Neural cell (in vitro differentiated cells): ENCODE data around the gene SPOCK3. TPM values are rescaled to one million over a fixed set of nuclear protein-coding genes. Genes with fewer than 3 reads are reported as not detected.

Experiments used
- H2AFZ ChIP-seq: fragments of 200-600, 300-800 bp; sonication (generic), shearing (Covaris generic); 2 replicates; pipeline ENCODE4 v1.6.0; 2014; ENCODE audit warnings: low read depth, mild to moderate bottlenecking, antibody characterized with exemption, low read length, moderate library complexity
- H3F3A ChIP-seq: fragments of 200-600 bp; shearing (Covaris generic); 2 replicates; pipeline ENCODE4 v1.6.1; 2016; ENCODE audit warnings: mild to moderate bottlenecking, moderate library complexity, mixed read lengths, antibody characterized with exemption, low read length; ENCODE audit not compliant: insufficient read depth, poor library complexity, severe bottlenecking
- H3K27ac ChIP-seq: fragments of 200-600, 300-800 bp; sonication (generic), shearing (Covaris generic); 2 replicates; pipeline ENCODE4 v1.5.1; 2014; ENCODE audit warnings: mild to moderate bottlenecking, low read length, moderate library complexity
- H3K27me3 ChIP-seq: fragments of 300-800, 200-600 bp; sonication (generic), shearing (Covaris generic); 2 replicates; pipeline ENCODE4 v1.6.0; 2014; ENCODE audit warnings: mild to moderate bottlenecking, low read depth, low read length, moderate library complexity; ENCODE audit not compliant: insufficient read depth
- H3K36me3 ChIP-seq: fragments of 300-800, 200-600 bp; sonication (generic), shearing (Covaris generic); 2 replicates; pipeline ENCODE4 v1.5.1; 2014; ENCODE audit warnings: mild to moderate bottlenecking, antibody characterized with exemption, low read length, moderate library complexity; ENCODE audit not compliant: insufficient read depth
- H3K4me2 ChIP-seq: fragments of 300-800, 200-600 bp; sonication (generic), shearing (Covaris generic); 2 replicates; pipeline ENCODE4 v1.6.0; 2014; ENCODE audit warnings: mild to moderate bottlenecking, low read length
- H3K4me3 ChIP-seq: fragments of 300-800, 200-600 bp; sonication (generic), shearing (Covaris generic); 2 replicates; pipeline ENCODE4 v1.5.1; 2014; ENCODE audit warnings: mild to moderate bottlenecking, low read length, moderate library complexity
- H3K79me2 ChIP-seq: fragments of 200-600 bp; shearing (Covaris generic); replicated peaks from 2 replicates; pipeline ENCODE4 v1.6.0; 2014; ENCODE audit warnings: mild to moderate bottlenecking, low read length, moderate library complexity; ENCODE audit not compliant: insufficient read depth
- H3K9ac ChIP-seq: fragments of 300-800, 200-600 bp; sonication (generic), shearing (Covaris generic); 2 replicates; pipeline ENCODE4 v1.6.1; 2016; ENCODE audit warnings: mild to moderate bottlenecking, low read length, mixed read lengths
- H3K9me2 ChIP-seq: fragments of 200-600 bp; shearing (Covaris generic); 2 replicates; pipeline ENCODE4 v1.6.1; 2016; ENCODE audit warnings: mild to moderate bottlenecking, low read length, mixed read lengths; ENCODE audit not compliant: insufficient read depth
- H3K9me3 ChIP-seq: fragments of 200-600, 300-800 bp; sonication (generic), shearing (Covaris generic); 2 replicates; pipeline ENCODE4 v1.6.1; 2016; ENCODE audit warnings: mild to moderate bottlenecking, mixed run types, low read length, moderate library complexity, mixed read lengths
- H4K20me1 ChIP-seq: fragments of 200-600 bp; shearing (Covaris generic); 2 replicates; pipeline ENCODE4 v1.6.1; 2016; ENCODE audit warnings: mild to moderate bottlenecking, mixed run types; ENCODE audit not compliant: insufficient read depth
- CTCF ChIP-seq: fragments of 450-650 bp; IDR thresholded peaks from 2 replicates; pipeline ENCODE4 v1.5.1; 2014; ENCODE audit warnings: antibody characterized with exemption, mild to moderate bottlenecking, moderate library complexity; ENCODE audit not compliant: poor library complexity, severe bottlenecking
- EP300 ChIP-seq: fragments of 450-650 bp; conservative IDR thresholded peaks from 2 replicates; pipeline ENCODE4 v1.6.1; 2014; ENCODE audit warnings: antibody characterized with exemption, mild to moderate bottlenecking, moderate library complexity; ENCODE audit not compliant: poor library complexity, severe bottlenecking
- EZH2 ChIP-seq: fragments of 200-600, 300-800 bp; shearing (Covaris generic), sonication (generic); IDR thresholded peaks from 2 replicates; pipeline ENCODE4 v1.6.1; 2014; ENCODE audit warnings: antibody characterized with exemption, low read length, borderline replicate concordance, mild to moderate bottlenecking; ENCODE audit not compliant: insufficient read depth, poor library complexity, severe bottlenecking
- MXI1 ChIP-seq: fragments of 450-650 bp; conservative IDR thresholded peaks from 2 replicates; pipeline ENCODE4 v1.6.1; 2014; ENCODE audit warnings: antibody characterized with exemption, mild to moderate bottlenecking; ENCODE audit not compliant: poor library complexity, severe bottlenecking
- POLR2AphosphoS5 ChIP-seq: IDR thresholded peaks from 2 replicates; pipeline ENCODE4 v1.6.1; 2012
- RAD21 ChIP-seq: fragments of 450-650 bp; conservative IDR thresholded peaks from 2 replicates; pipeline ENCODE4 v1.6.1; 2014; ENCODE audit warnings: antibody characterized with exemption, mild to moderate bottlenecking, moderate library complexity
- REST ChIP-seq: IDR thresholded peaks from 2 replicates; pipeline ENCODE4 v1.6.1; 2012; ENCODE audit warnings: borderline replicate concordance
- SMC3 ChIP-seq: fragments of 450-650 bp; conservative IDR thresholded peaks from 2 replicates; pipeline ENCODE4 v1.6.1; 2014; ENCODE audit warnings: antibody characterized with exemption, mild to moderate bottlenecking, moderate library complexity; ENCODE audit not compliant: poor library complexity
- TAF1 ChIP-seq: IDR thresholded peaks from 2 replicates; pipeline ENCODE4 v1.6.1; 2012; ENCODE audit warnings: low read depth
- polyA plus RNA-seq: library from polyadenylated mRNA; depleted of rRNA; stranded (reverse); fragments of >200 nt; gene quantifications from 2 replicates; pipeline ENCODE4 v1.2.3, GENCODE V29; 2014

The SPOCK3 gene
- polyA plus RNA-seq, 1 donor from 2014 or later: 7.9 TPM

GRCh38 chr4:167117273-167117672, 117.0 kb downstream of the SPOCK3 start:
- no peaks in the 10 kb centered on the region for H3K9me3 ChIP-seq
- H3K4me2 ChIP-seq: no peak overlapping the region
- H3K9ac ChIP-seq: no peak overlapping the region
- no peaks in the 10 kb centered on the region for H3K27me3 ChIP-seq
- H3F3A ChIP-seq: no peaks in the 10 kb centered on the region
- H3K36me3 ChIP-seq: no peaks in the 10 kb centered on the region
- no peak overlapping the region for H2AFZ ChIP-seq
- TF ChIP-seq SMC3 (no peak), REST (no peak), TAF1 (no peak), CTCF (no peak), MXI1 (no peak), EP300 (no peak), EZH2 (no peak)
- no peaks in the 10 kb centered on the region for H3K79me2 ChIP-seq
- no peak overlapping the region for H3K4me3 ChIP-seq
- H3K9me2 ChIP-seq: no peaks in the 10 kb centered on the region
- no peaks in the 10 kb centered on the region for H4K20me1 ChIP-seq
- no peak overlapping the region for H3K27ac ChIP-seq

GRCh38 chr4:167114416-167114971, 119.8 kb downstream of the SPOCK3 start:
- Histone ChIP-seq H3K27me3 (no peaks in the 10 kb centered on the region), H3K36me3 (no peaks in the 10 kb centered on the region), H3K27ac (no peak overlapping the region), H3K4me2 (no peak overlapping the region), H4K20me1 (no peaks in the 10 kb centered on the region), H3K9me2 (no peaks in the 10 kb centered on the region), H2AFZ (no peak overlapping the region), H3K4me3 (no peak overlapping the region), H3K9me3 (no peaks in the 10 kb centered on the region), H3K9ac (no peak overlapping the region), H3K79me2 (no peaks in the 10 kb centered on the region), H3F3A (no peaks in the 10 kb centered on the region)
- no peak for TF ChIP-seq RAD21
- TF ChIP-seq EP300: no peak
- TF ChIP-seq SMC3: no peak
- TF ChIP-seq MXI1: no peak
- TF ChIP-seq POLR2AphosphoS5: no peak
- no peak for TF ChIP-seq EZH2
- TF ChIP-seq REST: no peak
- no peak for TF ChIP-seq TAF1
